ENCODE results near the gene HPCAL1.

HPCAL1 gene

GRCh38 chr2:10426726-10427617 lies 124.3 kb downstream of the HPCAL1 start:
- Histone ChIP-seq H3K9me3 (ENCODE audit: severe bottlenecking) (no peaks in the 10 kb centered on the region), H3K36me3 (ENCODE audit: low read depth) (peaks cover 6% of the 10 kb centered on the region; the same call in 1 of the 2 replicates), H3K4me1 (ENCODE audit: insufficient read depth, poor library complexity, severe bottlenecking) (no peaks in the 10 kb centered on the region), H3K27me3 (ENCODE audit: insufficient read depth, poor library complexity, severe bottlenecking) (no peaks in the 10 kb centered on the region), H3K4me3 (ENCODE audit: severe bottlenecking) (no peak overlapping the region), H3K27ac (ENCODE audit: poor library complexity, severe bottlenecking) (no peak overlapping the region)
- no peak for TF ChIP-seq CTCF (IDR thresholded peaks at IDR 0.05; ENCODE audit: poor library complexity, severe bottlenecking)
- no peak for ATAC-seq (ENCODE audit: low read depth)
- DNase-seq (ENCODE audit: low spot score): no peak

DNA sequence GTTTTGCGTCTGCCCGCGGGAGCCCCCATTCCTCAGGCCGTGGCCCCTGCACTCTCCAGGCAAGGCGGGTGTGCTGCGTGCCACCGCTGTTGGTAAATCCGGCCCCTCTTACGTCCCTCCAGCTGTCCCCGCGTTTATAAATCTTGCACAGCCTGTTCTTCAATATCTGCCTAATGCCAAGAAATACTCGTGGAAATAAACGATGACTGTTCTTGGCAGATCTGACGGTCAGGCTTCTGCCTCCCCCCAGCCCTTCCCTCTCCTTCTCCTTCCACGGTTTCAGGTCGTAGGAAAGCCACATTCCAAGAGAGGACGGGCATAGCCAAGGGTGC lies 124.9 kb downstream of the HPCAL1 start:
- H3K4me3 ChIP-seq (ENCODE audit: severe bottlenecking): no peak overlapping the region
- no peak for TF ChIP-seq CTCF (IDR thresholded peaks at IDR 0.05; ENCODE audit: poor library complexity, severe bottlenecking)
- DNase-seq (ENCODE audit: low spot score) (no peak), ATAC-seq (ENCODE audit: low read depth) (no peak)
- no peak overlapping the region for H3K27ac ChIP-seq (ENCODE audit: poor library complexity, severe bottlenecking)
- no peaks in the 10 kb centered on the region for H3K9me3 ChIP-seq (ENCODE audit: severe bottlenecking)
- no peaks in the 10 kb centered on the region for H3K4me1 ChIP-seq (ENCODE audit: insufficient read depth, poor library complexity, severe bottlenecking)
- no peaks in the 10 kb centered on the region for H3K27me3 ChIP-seq (ENCODE audit: insufficient read depth, poor library complexity, severe bottlenecking)
- peaks cover 6% of the 10 kb centered on the region; the same call in 1 of the 2 replicates for H3K36me3 ChIP-seq (ENCODE audit: low read depth)

DNA sequence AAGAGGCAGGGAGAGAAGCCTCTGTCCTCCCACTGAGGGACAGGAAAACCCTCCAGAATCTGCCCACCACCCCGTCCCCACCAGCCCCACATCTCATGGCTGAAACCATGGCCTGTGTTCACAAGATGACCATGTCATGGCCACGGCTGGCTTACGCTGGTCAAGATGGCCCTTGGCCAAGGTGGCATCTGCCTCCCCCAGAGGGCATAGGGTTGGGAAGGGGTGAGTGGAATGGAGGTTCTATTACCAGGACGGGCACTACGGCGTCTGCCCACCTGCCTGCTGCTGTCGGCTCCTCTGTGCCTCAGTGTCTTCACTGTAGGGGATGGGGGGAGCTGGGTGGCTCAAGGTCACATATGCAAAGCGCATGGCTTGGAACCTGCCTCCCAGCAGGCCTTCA lies 125.7 kb downstream of the HPCAL1 start:
- Histone ChIP-seq H3K9me3 (ENCODE audit: severe bottlenecking) (no peaks in the 10 kb centered on the region), H3K27me3 (ENCODE audit: insufficient read depth, poor library complexity, severe bottlenecking) (no peaks in the 10 kb centered on the region), H3K36me3 (ENCODE audit: low read depth) (peaks cover under 1% of the 10 kb centered on the region; the same call in 1 of the 2 replicates), H3K4me3 (ENCODE audit: severe bottlenecking) (no peak overlapping the region), H3K27ac (ENCODE audit: poor library complexity, severe bottlenecking) (no peak overlapping the region), H3K4me1 (ENCODE audit: insufficient read depth, poor library complexity, severe bottlenecking) (no peaks in the 10 kb centered on the region)
- no peak for DNase-seq (ENCODE audit: low spot score)
- TF ChIP-seq CTCF (IDR thresholded peaks at IDR 0.05; ENCODE audit: poor library complexity, severe bottlenecking): no peak
- no peak for ATAC-seq (ENCODE audit: low read depth)

- H3K27me3 ChIP-seq (ENCODE audit: insufficient read depth, poor library complexity, severe bottlenecking): no peaks in the 10 kb centered on the region
- TF ChIP-seq CTCF (IDR thresholded peaks at IDR 0.05; ENCODE audit: poor library complexity, severe bottlenecking): no peak
- no peak for ATAC-seq (ENCODE audit: low read depth)
- no peaks in the 10 kb centered on the region for H3K36me3 ChIP-seq (ENCODE audit: low read depth)
- H3K4me1 ChIP-seq (ENCODE audit: insufficient read depth, poor library complexity, severe bottlenecking): no peaks in the 10 kb centered on the region
- no peak for DNase-seq (ENCODE audit: low spot score)
- H3K4me3 ChIP-seq (ENCODE audit: severe bottlenecking): no peak overlapping the region
- no peaks in the 10 kb centered on the region for H3K9me3 ChIP-seq (ENCODE audit: severe bottlenecking)
- no peak overlapping the region for H3K27ac ChIP-seq (ENCODE audit: poor library complexity, severe bottlenecking)
Observed at GRCh38 chr2:10428924-10429323, 126.2 kb downstream of the HPCAL1 start.
